Smooth muscle cell (in vitro differentiated cells): ENCODE data around the gene HMCES. TPM values are rescaled to one million over a fixed set of nuclear protein-coding genes. Genes with fewer than 3 reads are reported as not detected.

Source experiments
- DNase-seq: peaks from one replicate; lab custom pipeline; 2025; ENCODE audit not compliant: unreplicated experiment; lab: John Stamatoyannopoulos, UW
- H2AFZ ChIP-seq: fragments of 200-600 bp; sonication (generic); 2 replicates; pipeline ENCODE4 v1.6.0; 2016; ENCODE audit warnings: antibody characterized with exemption, low read depth, mild to moderate bottlenecking
- H3F3A ChIP-seq: fragments of 200-600 bp; sonication (generic); 2 replicates; pipeline ENCODE4 v1.6.0; 2017; ENCODE audit warnings: antibody characterized with exemption, low read depth
- H3K27ac ChIP-seq: fragments of 200-600 bp; sonication (generic); 2 replicates; pipeline ENCODE4 v1.5.1; 2016; ENCODE audit warnings: low read depth, mild to moderate bottlenecking
- H3K27me3 ChIP-seq: fragments of 200-600 bp; sonication (generic); 2 replicates; pipeline ENCODE4 v1.6.1; 2016; ENCODE audit warnings: low read depth, mild to moderate bottlenecking
- H3K36me3 ChIP-seq: fragments of 200-600 bp; sonication (generic); 2 replicates; pipeline ENCODE4 v1.5.1; 2016; ENCODE audit warnings: low read depth
- H3K4me1 ChIP-seq: fragments of 200-600 bp; sonication (generic); 2 replicates; pipeline ENCODE4 v1.5.1; 2016; ENCODE audit warnings: low read depth
- H3K4me2 ChIP-seq: fragments of 200-600 bp; sonication (generic); 2 replicates; pipeline ENCODE4 v1.6.0; 2016; ENCODE audit warnings: mild to moderate bottlenecking
- H3K4me3 ChIP-seq: fragments of 200-600 bp; sonication (generic); 2 replicates; pipeline ENCODE4 v1.5.1; 2016; ENCODE audit warnings: mild to moderate bottlenecking
- H3K79me2 ChIP-seq: fragments of 200-600 bp; sonication (generic); 2 replicates; pipeline ENCODE4 v1.6.0; 2016; ENCODE audit warnings: low read depth, mild to moderate bottlenecking
- H3K9ac ChIP-seq: fragments of 200-600 bp; sonication (generic); 2 replicates; pipeline ENCODE4 v1.6.0; 2016; ENCODE audit warnings: low read depth
- H3K9me3 ChIP-seq: fragments of 200-600 bp; sonication (generic); replicated peaks from 2 replicates; pipeline ENCODE4 v1.5.1; 2016; ENCODE audit warnings: low read depth
- H4K20me1 ChIP-seq: fragments of 200-600 bp; sonication (generic); 2 replicates; pipeline ENCODE4 v1.6.0; 2016; ENCODE audit warnings: low read depth
- CTCF ChIP-seq: fragments of 200-600 bp; sonication (generic); IDR thresholded peaks from 2 replicates; pipeline ENCODE4 v1.5.1; 2017; ENCODE audit warnings: borderline replicate concordance, mild to moderate bottlenecking, antibody characterized with exemption; ENCODE audit not compliant: insufficient read depth, poor library complexity, severe bottlenecking
- WGBS: methylation state at CpG from one replicate; pipeline ENCODE4 v1.1.7; 2016; ENCODE audit warnings: low lambda C conversion rate; 5-methylcytosine and 5-hydroxymethylcytosine counted together
- polyA plus RNA-seq: library from polyadenylated mRNA; unstranded; fragments of >200 nt; fragmentation: Nextera tagmentation; extraction: Ambion mirVana; gene quantifications from 2 replicates; pipeline ENCODE4 v1.2.1, GENCODE V29; 2016
- total RNA-seq: library from RNA; depleted of rRNA; stranded (reverse); fragments of >200 nt; gene quantifications from 2 replicates; pipeline ENCODE4 v1.2.3, GENCODE V29; 2014

The HMCES gene
- total and polyA plus RNA-seq, 2 experiments from 2014 or later: 15.2 to 25.0 TPM

DNA sequence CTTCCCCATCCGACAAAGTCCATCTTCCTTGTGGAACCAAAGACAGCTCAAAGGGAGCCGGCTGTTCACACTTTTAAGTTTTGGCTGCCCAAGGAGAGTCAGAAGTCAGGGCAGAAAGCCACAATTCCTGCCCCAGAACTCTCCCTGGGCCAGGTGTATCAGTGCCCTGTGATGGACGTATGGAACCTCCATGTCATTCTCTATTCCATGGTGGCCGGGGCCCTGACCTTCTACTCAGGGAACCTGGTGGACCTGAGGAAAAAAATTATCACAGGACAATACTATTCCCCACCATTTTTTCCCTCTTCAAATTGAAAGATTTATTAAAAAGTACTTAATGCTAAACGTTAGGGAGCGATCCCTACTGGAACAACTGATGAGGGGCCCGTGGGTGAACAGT is 66.6 kb downstream of the HMCES start:
- no peaks in the 10 kb centered on the region for H3K27me3 ChIP-seq
- no peaks in the 10 kb centered on the region for H3K36me3 ChIP-seq
- 91% methylated on average over 7 of the region's 7 CpGs for WGBS
- no peaks in the 10 kb centered on the region for H4K20me1 ChIP-seq
- no peak overlapping the region for H3K9ac ChIP-seq
- no peak overlapping the region for H3K27ac ChIP-seq
- H3K79me2 ChIP-seq: no peaks in the 10 kb centered on the region
- H3F3A ChIP-seq: no peaks in the 10 kb centered on the region
- DNase-seq: no peak
- no peaks in the 10 kb centered on the region for H3K4me1 ChIP-seq
- no peak for TF ChIP-seq CTCF
- H2AFZ ChIP-seq: no peak overlapping the region
- no peak overlapping the region for H3K4me3 ChIP-seq
- H3K9me3 ChIP-seq: no peaks in the 10 kb centered on the region
- H3K4me2 ChIP-seq: no peak overlapping the region

GRCh38 chr3:129345971-129346370 is 67.3 kb downstream of the HMCES start:
- Histone ChIP-seq H2AFZ (no peak overlapping the region), H3K36me3 (no peaks in the 10 kb centered on the region), H3K4me3 (no peak overlapping the region), H3K79me2 (no peaks in the 10 kb centered on the region), H3K27me3 (no peaks in the 10 kb centered on the region), H3F3A (no peaks in the 10 kb centered on the region), H3K4me1 (no peaks in the 10 kb centered on the region), H3K9me3 (no peaks in the 10 kb centered on the region), H3K9ac (no peak overlapping the region), H4K20me1 (no peaks in the 10 kb centered on the region), H3K27ac (no peak overlapping the region), H3K4me2 (no peak overlapping the region)
- no peak for TF ChIP-seq CTCF
- no peak for DNase-seq
- 87% methylated on average over 3 of the region's 3 CpGs for WGBS

- Histone ChIP-seq H3K79me2 (no peaks in the 10 kb centered on the region), H3F3A (no peaks in the 10 kb centered on the region), H4K20me1 (no peaks in the 10 kb centered on the region), H2AFZ (no peak overlapping the region), H3K36me3 (no peaks in the 10 kb centered on the region), H3K9ac (no peak overlapping the region), H3K4me1 (no peaks in the 10 kb centered on the region), H3K27me3 (no peaks in the 10 kb centered on the region), H3K4me2 (no peak overlapping the region), H3K27ac (no peak overlapping the region), H3K4me3 (no peak overlapping the region), H3K9me3 (no peaks in the 10 kb centered on the region)
- TF ChIP-seq CTCF: no peak
- WGBS: 78% methylated on average over 12 of the region's 12 CpGs
- no peak for DNase-seq
Observed at GRCh38 chr3:129346695-129347457, 68.2 kb downstream of the HMCES start.

GRCh38 chr3:129347458-129347845 is 68.8 kb downstream of the HMCES start:
- Histone ChIP-seq H4K20me1 (no peaks in the 10 kb centered on the region), H3K79me2 (no peaks in the 10 kb centered on the region), H3K9me3 (no peaks in the 10 kb centered on the region), H3K4me1 (no peaks in the 10 kb centered on the region), H3F3A (no peaks in the 10 kb centered on the region), H3K36me3 (no peaks in the 10 kb centered on the region), H2AFZ (no peak overlapping the region), H3K4me2 (no peak overlapping the region), H3K4me3 (no peak overlapping the region), H3K9ac (no peak overlapping the region), H3K27me3 (no peaks in the 10 kb centered on the region), H3K27ac (no peak overlapping the region)
- no peak for TF ChIP-seq CTCF
- WGBS: 84% methylated on average over 8 of the region's 8 CpGs
- DNase-seq: no peak
